Head of caudate nucleus (tissue), 42 donors: ENCODE data around the gene FBXO17.

Experiments used
- DNase-seq, 42 donors: peaks; one replicate each; pipeline versions ENCODE4 v3.0.0 to v3.0.0-alpha.2; 2020 to 2021; ENCODE audit warnings: mixed read lengths in 7 of 42
- intact Hi-C: fragments of 100-400 bp; cut with DNase I; formaldehyde crosslinking; loops from one replicate; pipeline ENCODE4 v1.15.0; 2022

Gene FBXO17

DNA sequence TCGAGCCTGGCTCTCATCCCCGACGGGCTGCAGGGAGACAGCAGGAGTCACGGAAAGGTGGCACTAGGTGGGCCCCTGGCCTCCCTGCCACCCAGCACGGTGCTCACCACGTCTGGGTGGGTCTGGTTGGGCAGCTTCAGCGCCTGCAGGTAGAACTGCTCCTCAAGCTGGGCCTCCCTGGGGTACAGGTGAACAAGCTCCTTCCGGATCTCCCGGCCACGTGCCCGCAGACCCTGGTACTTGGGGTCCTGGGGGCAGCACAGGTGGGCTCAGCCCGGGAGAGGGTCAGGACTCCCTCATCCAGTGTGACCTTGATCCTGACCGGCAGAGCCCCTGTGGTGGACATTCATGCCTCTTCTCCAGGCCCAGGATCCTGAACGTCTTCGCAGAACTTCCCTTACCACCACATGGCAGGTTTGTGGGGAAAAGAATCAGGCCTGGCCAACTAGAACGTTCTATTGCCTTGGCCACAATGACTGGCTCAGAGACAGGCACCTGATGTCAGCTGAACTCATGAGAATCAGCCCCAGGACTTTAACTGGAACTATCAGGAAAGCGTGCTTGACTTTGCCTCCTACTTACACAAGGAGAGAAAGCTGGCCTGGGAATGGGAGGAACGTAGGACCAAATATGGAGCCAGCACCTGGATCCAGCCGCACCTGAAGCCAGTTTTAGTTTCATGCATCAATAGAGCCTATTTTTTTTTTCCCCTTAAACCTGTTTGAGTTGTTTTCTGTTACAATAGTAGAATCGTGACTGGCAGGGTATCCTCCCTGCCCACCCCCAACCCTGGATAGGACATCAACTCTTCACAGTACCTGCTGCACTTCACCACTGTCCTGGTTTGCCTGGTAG is 53.9 kb downstream of the FBXO17 start:
- no peak for DNase-seq
- intact Hi-C loops = no loop called here

GRCh38 chr19:38920602-38921419 is 54.7 kb downstream of the FBXO17 start:
- DNase-seq = no peak
- intact Hi-C loops = no loop called here

DNA sequence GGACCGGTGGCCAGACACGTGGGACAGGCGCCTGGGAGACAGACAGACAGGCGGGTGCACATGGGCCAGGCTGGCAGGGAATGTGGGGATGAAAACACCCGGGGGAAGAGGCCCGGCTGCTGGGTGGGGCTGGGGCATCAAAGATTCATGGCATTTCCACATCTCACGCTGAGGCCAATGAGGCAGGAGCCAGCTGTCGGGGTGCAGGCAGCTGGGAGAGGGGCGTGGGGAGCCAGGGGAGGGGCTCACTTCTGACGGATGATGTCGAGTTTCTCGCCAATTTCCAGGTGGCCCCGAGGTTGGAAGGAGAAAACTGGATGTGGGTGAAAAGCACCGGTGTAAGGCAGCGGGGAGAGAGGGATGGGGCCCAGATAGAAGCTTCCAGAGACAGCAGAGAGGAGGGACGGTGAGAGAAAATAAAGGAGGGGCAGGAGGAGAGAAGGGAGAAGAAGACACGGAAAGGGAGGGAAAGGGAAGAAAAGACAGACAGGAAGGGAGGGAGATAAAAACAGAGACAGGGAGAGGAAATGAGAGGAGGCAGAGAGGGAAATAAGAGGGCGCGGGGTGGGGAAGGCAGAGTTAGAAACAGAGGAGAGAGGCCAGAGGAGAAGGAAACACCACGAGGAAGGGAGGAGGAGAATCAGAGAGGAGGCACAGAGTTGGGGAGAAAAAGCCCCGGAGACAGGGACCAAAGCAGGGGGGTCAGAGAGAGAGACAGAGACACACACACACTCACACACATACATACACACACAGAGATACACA is 55.5 kb downstream of the FBXO17 start:
- intact Hi-C loops = no loop called here
- no peak for DNase-seq

- intact Hi-C loops = no loop called here
Measured at GRCh38 chr19:38918526-38918925, 57.0 kb downstream of the FBXO17 start.

DNA sequence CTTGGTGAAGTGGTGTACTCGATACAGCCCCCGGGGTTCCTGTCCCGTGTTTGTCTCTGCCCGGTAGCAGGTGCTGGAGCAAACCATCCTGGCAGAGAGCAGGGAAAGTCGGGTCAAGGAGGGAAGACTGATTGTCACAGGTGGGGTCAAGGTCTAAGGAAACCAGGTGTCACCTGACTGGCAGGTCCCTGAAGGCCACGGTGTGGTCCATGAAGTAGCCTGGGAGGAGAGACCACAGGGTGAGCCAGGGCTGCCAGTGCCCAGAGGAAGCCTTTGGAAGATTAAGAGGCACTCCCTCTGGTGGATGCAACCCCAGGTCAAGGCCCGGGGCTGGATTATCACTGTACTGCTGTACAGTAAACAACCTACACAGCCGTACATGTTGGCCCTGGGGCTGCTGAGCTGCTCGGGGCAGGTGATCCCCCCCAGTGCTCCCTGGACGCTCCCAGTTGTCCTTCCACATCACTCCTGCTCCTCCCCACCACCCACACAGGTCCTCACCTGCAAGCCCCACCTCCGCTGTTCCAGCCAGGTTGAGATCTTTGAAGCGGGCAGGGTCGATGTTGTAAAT is 57.5 kb downstream of the FBXO17 start:
- intact Hi-C loops = no loop called here

More at GRCh38 chr19:38918526-38918925, 57.0 kb downstream of the FBXO17 start:
- DNase-seq = no peak

DNA sequence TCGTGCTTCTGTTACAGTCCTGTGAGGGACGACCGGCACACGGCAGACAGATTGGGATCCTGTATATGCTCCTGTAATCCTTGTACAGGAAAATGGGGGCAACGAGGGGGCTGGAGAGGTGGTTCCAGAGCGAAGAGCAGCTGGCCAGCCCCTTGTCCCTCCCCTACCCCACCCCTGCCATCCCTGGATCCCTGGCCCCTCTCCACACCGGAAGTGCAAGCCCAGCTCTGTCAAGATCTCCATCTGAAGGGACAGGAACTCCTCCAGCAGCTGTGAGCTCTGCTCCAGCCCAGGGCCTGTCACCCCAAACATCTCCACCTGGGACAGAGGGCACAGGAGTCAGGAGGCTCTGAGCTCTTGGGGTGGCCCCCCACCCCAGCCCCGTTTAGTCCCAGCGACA is 58.0 kb downstream of the FBXO17 start:
- DNase-seq = no peak
- intact Hi-C loops = no loop called here

More for the DNA sequence above, 57.5 kb downstream of the FBXO17 start:
- no peak for DNase-seq

- no peak for DNase-seq
- intact Hi-C loops = no loop called here
Measured at GRCh38 chr19:38915329-38916321, 59.9 kb downstream of the FBXO17 start.

DNA sequence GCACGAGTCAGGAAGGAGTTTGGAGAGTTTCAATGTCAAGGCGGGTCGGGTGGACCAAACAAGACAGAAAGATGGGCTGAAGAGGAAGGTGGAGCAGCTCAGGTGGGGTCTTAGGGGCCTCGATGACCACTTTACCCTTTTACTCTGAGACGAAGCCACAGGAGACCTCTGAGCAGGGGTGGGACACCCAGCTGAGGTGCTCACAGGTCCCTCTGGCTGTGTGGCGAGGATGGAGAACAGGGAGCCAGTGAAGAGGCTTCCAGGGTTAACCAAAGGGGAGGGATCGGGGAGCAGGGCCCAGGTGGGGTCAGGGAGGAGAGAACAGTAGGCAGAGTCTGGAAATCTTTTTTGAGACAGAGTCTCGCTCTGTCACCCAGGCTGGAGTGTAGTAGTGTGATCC is 61.6 kb downstream of the FBXO17 start:
- intact Hi-C loops = no loop called here
- DNase-seq = no peak

DNA sequence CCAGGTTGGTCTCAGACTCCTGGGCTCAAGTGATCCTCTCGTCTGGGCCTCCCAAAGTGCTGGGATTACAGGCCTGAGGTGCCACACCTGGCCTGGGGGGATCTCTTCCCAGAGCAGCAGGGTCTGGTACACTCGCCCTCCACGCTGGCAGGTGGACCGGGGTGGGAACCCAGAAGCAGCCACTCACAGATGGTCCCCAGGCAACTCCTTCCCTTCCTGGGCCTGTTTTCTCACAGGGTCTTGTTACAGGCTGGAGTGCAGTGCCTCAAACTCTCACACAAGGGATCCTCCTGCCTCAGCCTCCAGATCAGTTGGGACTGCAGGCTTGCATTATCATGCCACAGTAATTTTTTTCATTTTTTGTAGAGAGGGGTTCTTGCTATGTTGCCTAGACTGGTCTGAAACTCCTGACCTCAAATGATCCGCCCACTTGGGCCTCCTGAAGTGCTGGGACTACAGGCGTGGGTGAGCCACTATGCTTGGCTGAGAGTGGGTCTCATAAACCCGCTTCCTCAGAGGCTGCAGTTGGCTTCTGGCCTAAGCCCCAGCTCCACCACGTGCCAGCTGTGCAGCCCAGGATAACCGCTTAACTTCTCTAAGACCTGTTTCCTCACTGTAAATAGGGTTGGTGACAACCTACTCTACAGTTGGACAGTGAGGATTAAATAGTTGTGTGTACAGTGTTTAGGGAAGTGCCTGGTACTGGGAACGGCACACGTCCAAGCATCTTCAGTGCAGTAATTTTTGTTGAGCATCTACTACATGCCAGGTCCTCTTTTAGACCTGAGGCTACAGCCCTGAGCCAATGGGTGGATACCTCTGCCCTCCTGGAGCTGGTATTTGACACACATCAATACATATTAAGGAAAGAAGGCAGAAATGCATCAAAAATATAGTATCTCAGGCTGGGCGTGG is 62.7 kb downstream of the FBXO17 start:
- intact Hi-C loops = no loop called here
- DNase-seq = no peak

- intact Hi-C loops = no loop called here
- DNase-seq = no peak
Measured at GRCh38 chr19:38911388-38912001, 64.0 kb downstream of the FBXO17 start.

DNA sequence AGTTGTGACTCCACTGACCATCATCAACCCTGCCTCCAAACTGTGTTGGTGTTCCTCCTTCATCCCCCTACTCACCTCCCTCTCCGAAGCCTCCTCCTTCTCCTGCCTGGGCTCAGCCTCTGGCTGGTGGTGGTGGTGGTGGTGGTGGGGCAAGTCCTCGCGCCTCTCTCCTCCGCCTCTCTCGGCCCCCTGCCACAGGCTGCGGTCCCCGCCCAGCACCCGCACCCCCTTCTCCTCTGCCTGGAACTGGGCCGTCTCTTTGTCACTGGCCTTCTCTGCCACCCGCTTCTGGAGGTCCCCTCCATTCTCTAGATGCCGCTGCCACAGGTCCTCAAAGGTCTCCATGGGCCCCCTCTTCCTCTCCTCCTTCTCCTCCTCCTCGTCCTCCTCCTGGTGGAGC is 65.1 kb downstream of the FBXO17 start:
- intact Hi-C loops = no loop called here
- no peak for DNase-seq

DNA sequence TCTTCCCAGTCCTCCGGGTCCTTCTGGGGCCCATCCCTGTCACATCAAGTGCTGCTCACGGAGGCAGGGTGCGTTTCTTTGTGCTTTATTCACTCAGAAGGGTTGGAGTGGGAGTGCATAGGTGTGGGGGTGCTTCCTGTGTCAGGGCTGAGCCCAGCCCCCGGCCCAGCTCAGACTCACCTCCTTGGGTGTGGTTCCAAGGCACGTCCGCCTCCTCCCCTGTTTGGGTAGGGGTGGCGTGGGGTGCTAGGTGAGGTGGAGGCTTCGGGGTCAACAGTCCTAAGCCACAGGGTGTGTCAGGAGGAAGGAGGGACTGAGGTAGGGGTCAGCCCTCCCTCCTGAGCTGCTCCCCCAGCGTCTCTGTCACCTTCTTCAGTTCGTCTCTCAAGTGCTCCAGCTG is 66.6 kb downstream of the FBXO17 start:
- intact Hi-C loops = no loop called here
- peak in 41 of 42 donors; percentile 16 to 90 (median 66) for DNase-seq

GRCh38 chr19:38907670-38908069 is 67.9 kb downstream of the FBXO17 start:
- DNase-seq = no peak
- intact Hi-C loops = no loop called here

GRCh38 chr19:38907227-38907626 is 68.3 kb downstream of the FBXO17 start:
- no peak for DNase-seq

DNA sequence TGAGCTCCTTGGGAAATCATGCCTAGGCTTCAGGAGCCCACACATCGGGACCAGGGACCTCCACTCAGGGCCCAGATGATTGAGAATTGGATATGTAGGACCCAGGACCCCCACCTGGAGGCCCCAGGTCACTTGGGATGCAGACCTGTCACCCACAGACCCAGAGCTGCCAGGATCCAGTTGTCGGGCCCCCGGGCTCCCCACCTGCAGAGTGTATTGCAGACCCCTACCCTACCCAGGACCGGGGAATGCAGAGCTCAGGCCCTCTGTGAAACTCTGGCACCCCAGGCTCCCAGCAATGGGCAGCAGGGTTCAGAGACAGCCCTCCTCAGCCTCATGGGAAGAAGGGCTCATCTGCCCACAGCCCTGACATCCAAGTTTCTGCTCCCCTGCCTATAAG is 69.9 kb downstream of the FBXO17 start:
- no peak for DNase-seq
- intact Hi-C loops = no loop called here

More at GRCh38 chr19:38907227-38907626, 68.3 kb downstream of the FBXO17 start:
- intact Hi-C loops = no loop called here
